Progenitor cell of endocrine pancreas (in vitro differentiated cells): ENCODE measurements around the gene ZNF438. TPM values are rescaled to one million over a fixed set of nuclear protein-coding genes. Genes with fewer than 3 reads are reported as not detected.

Source experiments
- DNase-seq: peaks from one replicate; pipeline ENCODE4 v3.0.0; 2021; ENCODE audit warnings: low spot score; ENCODE audit not compliant: unreplicated experiment
- H3K27ac Mint-ChIP-seq: 2 replicates; pipeline ENCODE4 v1.8.0; 2021; ENCODE audit warnings: mild to moderate bottlenecking, moderate library complexity, mixed read lengths
- H3K27me3 Mint-ChIP-seq: 2 replicates; pipeline ENCODE4 v1.8.0; 2021; ENCODE audit warnings: mixed read lengths
- H3K36me3 Mint-ChIP-seq: 2 replicates; pipeline ENCODE4 v1.8.0; 2022; ENCODE audit warnings: mixed read lengths; ENCODE audit not compliant: insufficient read depth
- H3K4me1 Mint-ChIP-seq: 2 replicates; pipeline ENCODE4 v1.8.0; 2021; ENCODE audit warnings: low read depth, mixed read lengths
- H3K4me3 Mint-ChIP-seq: 2 replicates; pipeline ENCODE4 v1.8.0; 2021; ENCODE audit warnings: low read depth, mild to moderate bottlenecking, moderate library complexity, mixed read lengths
- H3K9me3 Mint-ChIP-seq: 2 replicates; pipeline ENCODE4 v1.8.0; 2021; ENCODE audit warnings: low read depth, mixed read lengths
- CTCF ChIP-seq: fragments of 200-600 bp; sonication (generic); IDR thresholded peaks from one replicate; pipeline ENCODE4 v1.5.0; 2021; ENCODE audit warnings: antibody characterized with exemption, mild to moderate bottlenecking; ENCODE audit not compliant: unreplicated experiment
- total RNA-seq: library from RNA; stranded (reverse); gene quantifications from 2 replicates; pipeline ENCODE4 v1.2.1, GENCODE V29; 2021

ZNF438 gene
- total RNA-seq, 1 donor from 2014 or later: 6.6 TPM

GRCh38 chr10:30873411-30873810, 158.3 kb downstream of the ZNF438 start:
- no peaks in the 10 kb centered on the region for H3K27me3 Mint-ChIP-seq
- H3K27ac Mint-ChIP-seq: no peak overlapping the region
- H3K36me3 Mint-ChIP-seq: no peaks in the 10 kb centered on the region
- no peak for DNase-seq
- peaks cover 5% of the 10 kb centered on the region for H3K4me1 Mint-ChIP-seq
- TF ChIP-seq CTCF: no peak
- no peak overlapping the region for H3K4me3 Mint-ChIP-seq
- H3K9me3 Mint-ChIP-seq: no peaks in the 10 kb centered on the region

GRCh38 chr10:30870896-30871295, 160.8 kb downstream of the ZNF438 start:
- H3K4me1 Mint-ChIP-seq: peaks cover 5% of the 10 kb centered on the region
- TF ChIP-seq CTCF: no peak
- no peaks in the 10 kb centered on the region for H3K9me3 Mint-ChIP-seq
- H3K27me3 Mint-ChIP-seq: no peaks in the 10 kb centered on the region
- no peak overlapping the region for H3K27ac Mint-ChIP-seq
- no peak for DNase-seq
- no peak overlapping the region for H3K4me3 Mint-ChIP-seq
- no peaks in the 10 kb centered on the region for H3K36me3 Mint-ChIP-seq

GRCh38 chr10:30869566-30869965, 162.1 kb downstream of the ZNF438 start:
- no peak overlapping the region for H3K4me3 Mint-ChIP-seq
- H3K9me3 Mint-ChIP-seq: no peaks in the 10 kb centered on the region
- H3K36me3 Mint-ChIP-seq: no peaks in the 10 kb centered on the region
- no peak for DNase-seq
- peaks cover 15% of the 10 kb centered on the region for H3K4me1 Mint-ChIP-seq
- H3K27me3 Mint-ChIP-seq: no peaks in the 10 kb centered on the region
- TF ChIP-seq CTCF: no peak
- no peak overlapping the region for H3K27ac Mint-ChIP-seq

- H3K36me3 Mint-ChIP-seq: no peaks in the 10 kb centered on the region
- peaks cover 17% of the 10 kb centered on the region for H3K4me1 Mint-ChIP-seq
- H3K27ac Mint-ChIP-seq: no peak overlapping the region
- TF ChIP-seq CTCF: no peak
- no peak overlapping the region for H3K4me3 Mint-ChIP-seq
- no peaks in the 10 kb centered on the region for H3K9me3 Mint-ChIP-seq
- H3K27me3 Mint-ChIP-seq: peaks cover 2% of the 10 kb centered on the region
- DNase-seq: no peak
Measured at GRCh38 chr10:30868611-30869010, 163.1 kb downstream of the ZNF438 start.

GRCh38 chr10:30866896-30867295, 164.8 kb downstream of the ZNF438 start:
- Mint-ChIP-seq H3K27me3 (peaks cover 3% of the 10 kb centered on the region), H3K4me1 (peaks cover 20% of the 10 kb centered on the region), H3K27ac (no peak overlapping the region), H3K4me3 (no peak overlapping the region), H3K36me3 (no peaks in the 10 kb centered on the region), H3K9me3 (no peaks in the 10 kb centered on the region)
- no peak for TF ChIP-seq CTCF
- DNase-seq: no peak
